Ascending aorta (tissue), 2 donors: Measurements from ENCODE around the gene SNRPB2. TPM values are rescaled to one million over a fixed set of nuclear protein-coding genes. Genes with fewer than 3 reads are reported as not detected.

Experiments
- DNase-seq, 2 donors: peaks; one replicate each; pipeline ENCODE4 v3.0.0-alpha.2; 2019; ENCODE audit warnings: low spot score in 2 of 2
- H3K27ac ChIP-seq, 2 donors: fragments of 200-600 bp; sonication (generic); one replicate each; pipeline ENCODE4 v1.5.1; 2016 to 2017; ENCODE audit warnings: mild to moderate bottlenecking in 1 of 2
- H3K27me3 ChIP-seq: fragments of 200-600 bp; sonication (generic); one replicate; pipeline ENCODE4 v1.5.1; 2017
- H3K36me3 ChIP-seq, 2 donors: fragments of 200-600 bp; sonication (generic); one replicate each; pipeline ENCODE4 v1.5.1; 2016
- H3K4me1 ChIP-seq, 2 donors: fragments of 200-600 bp; sonication (generic); one replicate each; pipeline ENCODE4 v1.5.1; 2016 to 2017; ENCODE audit warnings: mild to moderate bottlenecking in 1 of 2
- H3K4me3 ChIP-seq, 2 donors: fragments of 200-600 bp; sonication (generic); one replicate each; pipeline ENCODE4 v1.5.1; 2016 to 2017; ENCODE audit warnings: mild to moderate bottlenecking in 1 of 2
- H3K9me3 ChIP-seq, 2 donors: fragments of 200-600 bp; sonication (generic); one replicate each; pipeline ENCODE4 v1.5.1; 2016
- intact Hi-C: fragments of 100-400 bp; cut with DNase I; formaldehyde crosslinking; loops from one replicate; pipeline ENCODE4 v1.15.1; 2023
- total RNA-seq: library from RNA; depleted of rRNA; stranded (reverse); fragments of >200 nt; gene quantifications from one replicate; pipeline ENCODE4 v1.1.0, GENCODE V29; 2016
- TF ChIP-seq, protein P1 (sequence below), 3 experiments: fragments of 200-600 bp in 2 of 3; fragments of 450-650 bp in 1 of 3; sonication (generic) in 2 of 3; IDR thresholded peaks; one replicate each; pipeline ENCODE4 v1.5.1; 2016 to 2019; ENCODE audit warnings: antibody characterized with exemption in 3 of 3, mild to moderate bottlenecking in 1 of 3, moderate library complexity in 1 of 3

The SNRPB2 gene
- total RNA-seq, 1 donor from 2014 or later: 3.4 TPM

- TF ChIP-seq, protein P1, sequence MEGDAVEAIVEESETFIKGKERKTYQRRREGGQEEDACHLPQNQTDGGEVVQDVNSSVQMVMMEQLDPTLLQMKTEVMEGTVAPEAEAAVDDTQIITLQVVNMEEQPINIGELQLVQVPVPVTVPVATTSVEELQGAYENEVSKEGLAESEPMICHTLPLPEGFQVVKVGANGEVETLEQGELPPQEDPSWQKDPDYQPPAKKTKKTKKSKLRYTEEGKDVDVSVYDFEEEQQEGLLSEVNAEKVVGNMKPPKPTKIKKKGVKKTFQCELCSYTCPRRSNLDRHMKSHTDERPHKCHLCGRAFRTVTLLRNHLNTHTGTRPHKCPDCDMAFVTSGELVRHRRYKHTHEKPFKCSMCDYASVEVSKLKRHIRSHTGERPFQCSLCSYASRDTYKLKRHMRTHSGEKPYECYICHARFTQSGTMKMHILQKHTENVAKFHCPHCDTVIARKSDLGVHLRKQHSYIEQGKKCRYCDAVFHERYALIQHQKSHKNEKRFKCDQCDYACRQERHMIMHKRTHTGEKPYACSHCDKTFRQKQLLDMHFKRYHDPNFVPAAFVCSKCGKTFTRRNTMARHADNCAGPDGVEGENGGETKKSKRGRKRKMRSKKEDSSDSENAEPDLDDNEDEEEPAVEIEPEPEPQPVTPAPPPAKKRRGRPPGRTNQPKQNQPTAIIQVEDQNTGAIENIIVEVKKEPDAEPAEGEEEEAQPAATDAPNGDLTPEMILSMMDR (IDR thresholded peaks at IDR 0.05): no peak
- Histone ChIP-seq H3K27ac (no peak overlapping the region), H3K4me1 (peaks cover 0 to 12% of the 10 kb centered on the region in 2 donors), H3K27me3 (no peaks in the 10 kb centered on the region), H3K4me3 (no peak overlapping the region), H3K9me3 (no peaks in the 10 kb centered on the region), H3K36me3 (peaks cover 20 to 52% of the 10 kb centered on the region in 2 donors)
- intact Hi-C loops: loop anchor here (10.0 kb wide), 1 partner anchor 1552 kb away; the partner anchor contains the start of gene ZNF133
- DNase-seq: no peak
Measured at GRCh38 chr20:16732506-16733152, 2.8 kb downstream of the SNRPB2 start.

GRCh38 chr20:16740365-16741072 lies 10.7 kb downstream of the SNRPB2 start:
- Histone ChIP-seq H3K36me3 (peaks cover 36 to 49% of the 10 kb centered on the region in 2 donors), H3K4me1 (no peaks in the 10 kb centered on the region), H3K27ac (no peak overlapping the region), H3K4me3 (no peak overlapping the region), H3K9me3 (no peaks in the 10 kb centered on the region), H3K27me3 (no peaks in the 10 kb centered on the region)
- no peak for DNase-seq
- intact Hi-C loops: no loop called here
- TF ChIP-seq, protein P1 (IDR thresholded peaks at IDR 0.05): no peak

GRCh38 chr20:16744178-16744807 lies 14.5 kb downstream of the SNRPB2 start:
- intact Hi-C loops: no loop called here
- H3K27ac ChIP-seq: no peak overlapping the region
- H3K4me3 ChIP-seq: no peak overlapping the region
- no peaks in the 10 kb centered on the region for H3K27me3 ChIP-seq
- H3K9me3 ChIP-seq: no peaks in the 10 kb centered on the region
- DNase-seq: no peak
- peaks cover 15 to 17% of the 10 kb centered on the region in 2 donors for H3K36me3 ChIP-seq
- TF ChIP-seq, protein P1 (IDR thresholded peaks at IDR 0.05): no peak
- H3K4me1 ChIP-seq: no peaks in the 10 kb centered on the region

DNA sequence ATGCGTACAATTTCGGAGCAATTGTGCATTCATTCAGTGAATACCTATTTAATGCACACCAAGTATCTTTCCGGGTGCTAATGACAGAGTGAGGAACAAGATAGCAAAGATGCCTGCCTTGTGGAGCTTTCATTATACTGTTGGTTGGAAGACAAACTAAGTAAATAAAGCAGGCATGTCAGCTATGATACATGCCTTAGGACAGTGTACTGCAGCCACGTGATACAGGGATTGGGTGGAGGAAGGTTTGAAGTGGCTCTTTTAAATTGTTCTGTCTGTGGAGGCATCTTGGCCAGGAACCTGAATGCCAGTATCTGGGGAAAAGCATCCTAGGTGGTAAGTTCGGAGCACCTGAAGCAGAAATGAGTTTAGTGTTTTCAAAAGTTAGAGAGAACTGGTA lies 15.4 kb downstream of the SNRPB2 start:
- no peak overlapping the region for H3K4me3 ChIP-seq
- H3K4me1 ChIP-seq: no peaks in the 10 kb centered on the region
- no peaks in the 10 kb centered on the region for H3K9me3 ChIP-seq
- no peak for DNase-seq
- TF ChIP-seq, protein P1 (IDR thresholded peaks at IDR 0.05): no peak
- no peak overlapping the region for H3K27ac ChIP-seq
- no peaks in the 10 kb centered on the region for H3K27me3 ChIP-seq
- peaks cover 11 to 13% of the 10 kb centered on the region in 2 donors for H3K36me3 ChIP-seq
- intact Hi-C loops: no loop called here

DNA sequence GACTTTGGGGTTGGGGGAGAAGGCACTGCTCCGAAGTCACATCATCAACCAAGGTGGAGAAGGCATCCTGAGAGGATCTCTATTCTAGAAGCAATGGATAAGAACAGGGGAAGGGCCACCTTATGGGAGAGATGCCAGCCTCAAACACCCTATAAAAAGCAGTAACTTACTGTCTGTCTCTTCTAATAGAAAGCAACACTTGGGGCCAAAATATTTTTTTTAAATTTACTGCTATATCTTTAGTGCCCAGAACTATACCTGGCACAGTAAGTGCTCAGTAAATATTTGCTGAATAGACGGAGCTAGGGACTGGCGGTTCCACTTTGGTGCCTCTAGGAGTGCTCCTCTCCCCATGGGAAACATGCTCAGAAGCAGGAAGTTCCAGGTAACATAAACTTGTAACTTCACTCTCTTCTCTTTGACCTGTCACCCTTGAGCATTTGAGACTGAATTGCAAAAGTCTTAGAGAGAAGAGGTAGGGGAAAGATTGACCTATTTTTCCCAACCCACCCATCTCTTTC lies 17.5 kb downstream of the SNRPB2 start:
- DNase-seq: no peak
- Histone ChIP-seq H3K27me3 (no peaks in the 10 kb centered on the region), H3K36me3 (no peaks in the 10 kb centered on the region), H3K9me3 (no peaks in the 10 kb centered on the region), H3K4me1 (no peaks in the 10 kb centered on the region), H3K27ac (no peak overlapping the region), H3K4me3 (no peak overlapping the region)
- TF ChIP-seq, protein P1 (IDR thresholded peaks at IDR 0.05): no peak
- intact Hi-C loops: no loop called here
